Measurements from ENCODE around the gene KCNE5. TPM values are rescaled to one million over a fixed set of nuclear protein-coding genes. Genes with fewer than 3 reads are reported as not detected.
"Not testable (repeated sequence)": the region's sequence is repeated elsewhere in the genome, so short reads cannot be mapped to it uniquely, and the experiment has no call there.

KCNE5 gene
- total RNA-seq, 4 donors from 2014 or later = not detected

DNA sequence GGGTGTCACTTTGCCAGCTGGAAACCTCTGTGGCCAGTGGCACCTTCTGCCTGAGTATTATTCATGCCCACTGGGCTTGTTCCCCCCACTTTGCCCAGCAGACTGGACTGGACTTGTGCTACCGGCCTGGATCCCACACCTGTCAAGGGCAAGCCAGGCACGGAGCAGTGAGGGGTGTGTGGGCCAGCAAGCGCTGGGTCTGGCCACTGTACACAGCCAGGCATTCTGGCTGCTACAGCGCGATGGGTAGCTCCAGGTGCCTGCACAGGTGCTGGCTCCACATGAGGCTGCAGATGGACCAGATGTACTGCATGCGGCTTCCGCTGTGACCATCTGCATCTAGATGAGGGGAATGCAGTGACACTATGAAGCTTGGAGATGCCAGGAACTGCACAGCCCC is 39.5 kb downstream of the KCNE5 start:
- Histone ChIP-seq H3K27ac (no peak overlapping the region), H3K9me3 (no peaks in the 10 kb centered on the region), H3K4me3 (replicated peaks in 1 of 3) (no peak overlapping the region), H3K27me3 (no peaks in the 10 kb centered on the region), H3K36me3 (no peaks in the 10 kb centered on the region), H3K4me1 (no peaks in the 10 kb centered on the region)
- 100% methylated on average over 1 of the region's 7 CpGs; no CpG with 5 or more reads in 1 of the 2 donors for WGBS, 2 donors
- no peak for DNase-seq
- TF ChIP-seq, protein P1, sequence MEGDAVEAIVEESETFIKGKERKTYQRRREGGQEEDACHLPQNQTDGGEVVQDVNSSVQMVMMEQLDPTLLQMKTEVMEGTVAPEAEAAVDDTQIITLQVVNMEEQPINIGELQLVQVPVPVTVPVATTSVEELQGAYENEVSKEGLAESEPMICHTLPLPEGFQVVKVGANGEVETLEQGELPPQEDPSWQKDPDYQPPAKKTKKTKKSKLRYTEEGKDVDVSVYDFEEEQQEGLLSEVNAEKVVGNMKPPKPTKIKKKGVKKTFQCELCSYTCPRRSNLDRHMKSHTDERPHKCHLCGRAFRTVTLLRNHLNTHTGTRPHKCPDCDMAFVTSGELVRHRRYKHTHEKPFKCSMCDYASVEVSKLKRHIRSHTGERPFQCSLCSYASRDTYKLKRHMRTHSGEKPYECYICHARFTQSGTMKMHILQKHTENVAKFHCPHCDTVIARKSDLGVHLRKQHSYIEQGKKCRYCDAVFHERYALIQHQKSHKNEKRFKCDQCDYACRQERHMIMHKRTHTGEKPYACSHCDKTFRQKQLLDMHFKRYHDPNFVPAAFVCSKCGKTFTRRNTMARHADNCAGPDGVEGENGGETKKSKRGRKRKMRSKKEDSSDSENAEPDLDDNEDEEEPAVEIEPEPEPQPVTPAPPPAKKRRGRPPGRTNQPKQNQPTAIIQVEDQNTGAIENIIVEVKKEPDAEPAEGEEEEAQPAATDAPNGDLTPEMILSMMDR (IDR thresholded peaks at IDR 0.05) = no peak
- no peak for TF ChIP-seq POLR2A (IDR thresholded peaks at IDR 0.05)
- intact Hi-C loops (cut with DNase I) = no loop called here

DNA sequence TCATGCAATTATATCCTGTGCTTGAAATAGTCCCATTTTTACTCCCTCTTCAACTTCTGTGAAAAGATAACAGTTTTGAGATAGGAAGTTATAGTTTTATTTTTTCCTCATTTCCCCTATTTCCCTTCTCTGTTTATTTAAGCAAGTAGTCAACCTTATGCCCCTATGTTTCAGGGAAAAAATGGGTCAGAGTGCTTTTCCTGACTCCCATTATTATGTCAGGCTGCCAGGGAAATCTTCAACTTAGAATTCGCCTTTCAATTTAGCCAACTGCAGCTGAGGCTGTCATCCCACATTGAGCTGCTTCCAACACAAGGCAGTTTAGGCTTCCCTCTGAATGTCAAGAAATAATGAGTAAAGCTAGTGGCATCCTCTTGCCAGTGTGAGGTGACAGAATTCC is 46.1 kb downstream of the KCNE5 start:
- intact Hi-C loops (cut with DNase I) = no loop called here
- DNase-seq = no peak
- H3K36me3 ChIP-seq = no peaks in the 10 kb centered on the region
- WGBS, 2 donors = 60 to 62% methylated on average over 1 of the region's 1 CpG
- TF ChIP-seq, protein P1 (IDR thresholded peaks at IDR 0.05) = no peak
- no peak for TF ChIP-seq POLR2A (IDR thresholded peaks at IDR 0.05)
- H3K9me3 ChIP-seq = no peaks in the 10 kb centered on the region
- H3K4me1 ChIP-seq = no peaks in the 10 kb centered on the region
- H3K4me3 ChIP-seq (replicated peaks in 1 of 3) = no peak overlapping the region
- no peaks in the 10 kb centered on the region for H3K27me3 ChIP-seq
- no peak overlapping the region for H3K27ac ChIP-seq

DNA sequence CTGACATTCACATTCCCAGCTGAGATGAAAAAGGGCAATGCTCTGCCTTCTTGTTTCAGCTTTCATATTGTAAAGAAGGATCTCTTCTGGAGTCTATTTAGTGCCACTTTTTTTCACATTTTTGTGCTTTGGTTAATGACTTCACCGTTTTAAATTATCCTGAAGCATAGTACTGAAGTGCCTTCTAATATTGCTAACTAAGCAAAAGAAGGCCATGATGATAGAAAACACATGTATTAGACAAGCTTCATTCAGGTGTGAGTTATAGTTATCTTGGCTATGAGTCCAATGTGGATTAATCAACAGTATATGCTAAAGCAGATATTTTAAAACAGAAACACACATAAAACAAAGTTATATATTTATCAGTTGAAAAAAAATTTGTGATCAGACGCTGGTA is 47.9 kb downstream of the KCNE5 start:
- Histone ChIP-seq H3K9me3 (no peaks in the 10 kb centered on the region), H3K27ac (no peak overlapping the region), H3K4me1 (no peaks in the 10 kb centered on the region), H3K4me3 (replicated peaks in 1 of 3) (no peak overlapping the region), H3K27me3 (no peaks in the 10 kb centered on the region), H3K36me3 (no peaks in the 10 kb centered on the region)
- WGBS, 2 donors = 86 to 94% methylated on average over 2 of the region's 2 CpGs
- DNase-seq = no peak
- intact Hi-C loops (cut with DNase I) = no loop called here
- no peak for TF ChIP-seq POLR2A (IDR thresholded peaks at IDR 0.05)
- TF ChIP-seq, protein P1 (IDR thresholded peaks at IDR 0.05) = no peak

DNA sequence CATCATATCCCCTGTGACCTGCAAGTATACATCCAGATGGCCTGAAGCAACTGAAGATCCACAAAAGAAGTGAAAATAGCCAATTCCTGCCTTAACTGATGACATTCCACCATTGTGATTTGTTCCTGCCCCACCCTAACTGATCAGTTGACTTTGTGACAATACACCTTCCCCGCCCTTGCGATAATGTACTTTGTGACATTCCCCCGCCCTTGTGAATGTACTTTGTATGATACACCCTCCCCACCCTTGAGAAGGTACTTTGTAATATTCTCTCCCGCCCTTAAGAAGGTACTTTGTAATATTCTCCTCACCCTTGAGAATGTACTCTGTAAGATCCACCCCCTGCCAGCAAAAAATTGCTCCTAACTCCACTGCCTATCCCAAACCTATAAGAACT is 48.9 kb downstream of the KCNE5 start:
- H3K4me3 ChIP-seq (replicated peaks in 1 of 3); DNase-seq; H3K9me3 ChIP-seq; H3K27ac ChIP-seq; H3K27me3 ChIP-seq; H3K4me1 ChIP-seq; H3K36me3 ChIP-seq; intact Hi-C loops (cut with DNase I): not testable (repeated sequence)
- WGBS, 2 donors = 73 to 74% methylated on average over 4 of the region's 4 CpGs

Small RNAs within 50 kb of the gene (small RNA-seq; reads per million reads assigned to genes)
- not detected for gene AL118496.2

Other genes with a start within 250 kb of the KCNE5 start
- not detected for gene GUCY2F, start 143.1 kb downstream of the KCNE5 start, total RNA-seq
- gene NXT2, start 88.3 kb downstream of the KCNE5 start, total RNA-seq = 10 to 100 TPM; 11.9 to 16.0 (median 13.6) TPM
- gene ACSL4, start 108.1 kb upstream of the KCNE5 start, total RNA-seq = 10 to 100 TPM; 38.4 to 62.9 (median 46.9) TPM

All from thyroid gland (tissue), 4 donors.